Measurements from ENCODE around the gene RGS1.

The RGS1 gene

GRCh38 chr1:192581131-192581927 lies 5.8 kb downstream of the RGS1 start:
- DNase-seq (ENCODE audit: low read depth), result no peak

GRCh38 chr1:192584866-192585265 lies 9.3 kb downstream of the RGS1 start:
- DNase-seq (ENCODE audit: low read depth), result no peak

GRCh38 chr1:192587386-192588266 lies 12.1 kb downstream of the RGS1 start:
- no peak for DNase-seq (ENCODE audit: low read depth)

- no peak for DNase-seq (ENCODE audit: low read depth)
Observed at GRCh38 chr1:192588546-192588945, 13.0 kb downstream of the RGS1 start.

- DNase-seq (ENCODE audit: low read depth), result no peak
Observed at GRCh38 chr1:192589813-192590212, 14.2 kb downstream of the RGS1 start.

GRCh38 chr1:192592517-192592916 lies 16.9 kb downstream of the RGS1 start:
- no peak for DNase-seq (ENCODE audit: low read depth)

- no peak for DNase-seq (ENCODE audit: low read depth)
Observed at GRCh38 chr1:192592981-192593708, 17.6 kb downstream of the RGS1 start.

- DNase-seq (ENCODE audit: low read depth), result no peak
Observed at GRCh38 chr1:192595299-192595698, 19.7 kb downstream of the RGS1 start.

GRCh38 chr1:192598589-192598988 lies 23.0 kb downstream of the RGS1 start:
- no peak for DNase-seq (ENCODE audit: low read depth)

- no peak for DNase-seq (ENCODE audit: low read depth)
Observed at GRCh38 chr1:192600275-192600674, 24.7 kb downstream of the RGS1 start.

GRCh38 chr1:192601143-192601542 lies 25.6 kb downstream of the RGS1 start:
- no peak for DNase-seq (ENCODE audit: low read depth)

GRCh38 chr1:192601567-192601966 lies 26.0 kb downstream of the RGS1 start:
- DNase-seq (ENCODE audit: low read depth), result no peak

GRCh38 chr1:192602757-192603156 lies 27.2 kb downstream of the RGS1 start:
- no peak for DNase-seq (ENCODE audit: low read depth)

GRCh38 chr1:192603218-192603787 lies 27.7 kb downstream of the RGS1 start:
- no peak for DNase-seq (ENCODE audit: low read depth)

GRCh38 chr1:192604979-192605620 lies 29.5 kb downstream of the RGS1 start:
- DNase-seq (ENCODE audit: low read depth), result no peak

- no peak for DNase-seq (ENCODE audit: low read depth)
Observed at GRCh38 chr1:192608671-192609070, 33.1 kb downstream of the RGS1 start.

GRCh38 chr1:192609110-192610079 lies 33.8 kb downstream of the RGS1 start:
- DNase-seq (ENCODE audit: low read depth), result peak; percentile 37

GRCh38 chr1:192610112-192610889 lies 34.7 kb downstream of the RGS1 start:
- no peak for DNase-seq (ENCODE audit: low read depth)

- no peak for DNase-seq (ENCODE audit: low read depth)
Observed at GRCh38 chr1:192615055-192615454, 39.5 kb downstream of the RGS1 start.

Data from stimulated activated CD8-positive, alpha-beta memory T cell treated with anti-CD3 and anti-CD28 coated beads, Interleukin-12 subunit alpha, Interleukin-12 subunit beta, amount 100 ng/mL, for 4 hours (primary cell).